GM19239 (cell line): ENCODE measurements around the gene MSI2.

Source experiments
- DNase-seq: peaks from one replicate; pipeline ENCODE4 v3.0.0; 2011; ENCODE audit warnings: low spot score; ENCODE audit not compliant: insufficient read length
- FAIRE-seq: peaks from 2 replicates; lab custom pipeline; 2011; peaks lifted over from hg19 to GRCh38; lab: Jason Lieb, UNC

MSI2 gene

GRCh38 chr17:57726838-57727237 is 470.5 kb downstream of the MSI2 start:
- FAIRE-seq, result no peak
- no peak for DNase-seq

- DNase-seq (no peak), FAIRE-seq (no peak)
These were observed 471.4 kb downstream of the MSI2 start for GRCh38 chr17:57727630-57728175.

GRCh38 chr17:57730026-57730701 is 473.8 kb downstream of the MSI2 start:
- FAIRE-seq (no peak), DNase-seq (no peak)

- no peak for DNase-seq
- FAIRE-seq, result no peak
These were observed 475.7 kb downstream of the MSI2 start for GRCh38 chr17:57732062-57732461.

- DNase-seq, result no peak
- FAIRE-seq, result no peak
These were observed 476.8 kb downstream of the MSI2 start for GRCh38 chr17:57733085-57733484.
